GM21367 (cell line): ENCODE data around the gene CDK15.

ENCODE experiments used
- ATAC-seq: cut with Tn5 transposase; IDR thresholded peaks from one replicate; pipeline ENCODE4 v1.9.1; 2021; ENCODE audit not compliant: unreplicated experiment

CDK15 gene

DNA sequence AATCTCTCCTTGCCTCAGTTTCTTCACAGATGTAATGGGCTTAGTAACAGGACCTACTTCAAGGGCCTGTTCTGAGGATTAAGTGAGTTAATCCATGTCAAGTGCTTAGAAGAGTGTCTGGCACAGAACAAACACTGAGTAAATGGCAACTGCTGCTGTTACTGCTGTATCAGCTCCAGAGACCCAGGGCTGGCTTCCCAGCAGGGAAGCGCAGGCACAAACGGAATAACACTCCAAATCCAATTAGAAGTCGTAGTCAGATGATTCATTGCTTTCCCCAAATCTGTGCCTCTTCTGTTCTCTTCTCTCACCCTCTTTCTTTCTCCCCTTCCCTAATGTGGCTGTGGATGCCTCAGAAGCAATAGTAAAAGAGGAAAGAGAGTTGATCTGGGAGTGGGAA lies 126.2 kb downstream of the CDK15 start:
- ATAC-seq: no peak

DNA sequence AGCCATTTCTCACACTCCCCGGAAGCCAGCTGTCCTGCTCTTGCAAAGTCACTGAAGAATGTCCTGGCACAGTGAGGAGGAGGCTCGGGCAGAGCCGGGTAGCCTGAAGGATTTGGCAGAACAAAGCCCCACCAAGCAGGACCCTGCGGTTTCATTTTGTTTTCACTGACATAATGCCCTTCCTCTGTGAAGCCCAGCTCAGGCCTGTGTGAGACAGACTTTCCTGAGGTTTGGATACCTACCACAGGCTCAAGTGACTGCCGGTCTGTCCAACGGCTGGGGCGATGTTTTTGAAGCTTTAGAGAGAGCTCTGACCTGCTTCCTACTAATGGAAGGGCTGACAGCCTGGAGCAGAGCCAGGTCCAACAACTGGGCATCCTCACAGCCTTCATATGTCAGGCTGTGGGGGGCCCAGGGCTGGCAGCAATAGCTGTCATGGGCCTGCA lies 127.5 kb downstream of the CDK15 start:
- ATAC-seq: no peak

DNA sequence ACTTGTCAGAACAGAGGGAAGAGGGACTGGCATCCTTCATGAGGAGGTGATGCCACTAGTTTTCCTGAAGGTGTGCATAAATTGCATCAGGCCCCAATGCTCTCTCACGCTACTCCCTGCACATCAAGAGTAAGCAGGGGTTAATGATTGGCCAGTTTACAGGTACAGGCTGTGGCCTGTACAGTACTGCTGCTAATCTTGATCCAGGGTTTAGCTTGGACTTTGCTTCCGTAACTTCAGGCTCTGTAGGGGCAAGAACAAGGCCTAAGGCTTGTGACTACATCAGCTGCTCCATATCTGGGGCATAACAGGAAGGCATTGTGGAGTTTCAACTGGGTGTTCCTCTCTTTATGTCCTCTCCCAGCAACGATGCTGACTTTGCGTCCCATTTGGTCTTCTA lies 130.5 kb downstream of the CDK15 start:
- no peak for ATAC-seq

DNA sequence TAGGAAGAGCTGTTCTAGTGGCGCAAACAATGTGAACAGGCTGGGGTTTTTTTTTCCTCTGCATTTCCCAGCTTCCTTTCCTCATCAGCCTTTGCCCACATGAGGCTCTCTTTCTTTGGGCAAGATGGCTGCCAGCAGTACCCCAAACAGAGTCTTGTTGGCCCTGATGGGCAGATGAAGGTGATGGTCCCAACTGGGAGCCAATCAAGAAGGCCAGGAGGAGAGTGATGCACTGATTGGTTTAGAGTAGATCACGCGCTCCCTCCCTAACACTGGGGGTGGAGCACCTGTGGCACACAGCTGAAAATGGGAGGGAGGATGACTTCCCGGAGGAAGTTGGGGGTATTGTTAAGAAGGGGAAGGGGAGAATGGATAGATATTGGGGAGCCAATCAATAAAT lies 131.0 kb downstream of the CDK15 start:
- no peak for ATAC-seq

GRCh38 chr2:201938156-201938775 lies 131.9 kb downstream of the CDK15 start:
- no peak for ATAC-seq

DNA sequence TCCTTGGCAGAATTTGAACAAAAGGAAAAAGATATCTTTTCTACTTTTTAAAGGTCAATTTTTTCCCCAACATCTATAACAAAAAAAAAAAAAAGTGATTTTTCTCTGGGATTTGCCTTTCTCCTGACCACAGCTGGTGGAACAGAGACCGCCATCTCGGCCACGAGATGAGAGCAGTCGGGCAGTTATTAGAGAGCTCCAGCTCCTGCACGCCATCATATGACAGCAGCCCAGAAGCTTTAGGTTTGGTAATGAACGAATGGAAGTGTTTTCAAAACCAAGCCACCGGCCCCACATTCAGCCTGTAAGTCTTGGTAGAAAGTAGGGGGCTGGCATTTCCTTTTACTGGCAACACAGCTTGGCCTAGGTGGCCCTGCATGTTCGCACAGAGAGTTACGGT lies 132.4 kb downstream of the CDK15 start:
- no peak for ATAC-seq

DNA sequence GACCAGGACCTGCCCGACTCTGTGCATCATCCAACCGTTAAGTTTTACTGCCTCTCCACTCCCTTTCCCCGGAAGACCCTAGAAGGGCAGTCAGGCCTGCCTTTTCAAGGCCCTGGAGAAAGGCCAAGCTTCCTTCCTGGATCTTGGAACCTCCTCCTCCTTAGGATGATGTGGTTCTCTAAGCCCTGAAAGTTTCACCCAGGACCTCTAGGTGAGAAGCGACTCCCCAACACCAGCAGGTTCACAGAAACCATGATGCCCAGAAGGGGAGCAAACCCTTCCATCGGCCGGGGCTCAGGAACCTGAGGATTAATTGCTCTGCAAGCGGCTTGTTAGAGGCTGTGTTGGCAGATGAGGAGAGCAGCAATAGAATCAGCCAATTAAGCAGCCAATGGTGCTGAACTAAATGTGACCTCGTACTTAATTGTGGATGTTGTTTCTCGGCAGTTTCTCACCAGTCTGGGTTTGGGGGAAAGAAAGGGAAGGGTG lies 133.2 kb downstream of the CDK15 start:
- no peak for ATAC-seq

- no peak for ATAC-seq
These were observed 136.2 kb downstream of the CDK15 start for GRCh38 chr2:201942531-201942930.
